Right renal cortex interstitium (tissue), 3 donors: Measurements from ENCODE around the gene INHA. TPM values are rescaled to one million over a fixed set of nuclear protein-coding genes. Genes with fewer than 3 reads are reported as not detected.
A peak's percentile ranks its signal among the peaks of the same experiment; 100 is the strongest.

Experiments
- DNase-seq, 3 donors: peaks; one replicate each; pipeline ENCODE4 v3.0.0-alpha.2; 2013; ENCODE audit warnings: low read depth in 3 of 3, low spot score in 2 of 3
- polyA plus RNA-seq, 3 donors: library from polyadenylated mRNA; unstranded; fragments of 120-200 nt; gene quantifications; one replicate each; pipeline ENCODE4 v1.2.1, GENCODE V29; 2013; ENCODE audit not compliant: insufficient read length in 3 of 3

The INHA gene
- polyA plus RNA-seq, 3 donors = 0.46 to 0.90 (median 0.72) TPM

DNA sequence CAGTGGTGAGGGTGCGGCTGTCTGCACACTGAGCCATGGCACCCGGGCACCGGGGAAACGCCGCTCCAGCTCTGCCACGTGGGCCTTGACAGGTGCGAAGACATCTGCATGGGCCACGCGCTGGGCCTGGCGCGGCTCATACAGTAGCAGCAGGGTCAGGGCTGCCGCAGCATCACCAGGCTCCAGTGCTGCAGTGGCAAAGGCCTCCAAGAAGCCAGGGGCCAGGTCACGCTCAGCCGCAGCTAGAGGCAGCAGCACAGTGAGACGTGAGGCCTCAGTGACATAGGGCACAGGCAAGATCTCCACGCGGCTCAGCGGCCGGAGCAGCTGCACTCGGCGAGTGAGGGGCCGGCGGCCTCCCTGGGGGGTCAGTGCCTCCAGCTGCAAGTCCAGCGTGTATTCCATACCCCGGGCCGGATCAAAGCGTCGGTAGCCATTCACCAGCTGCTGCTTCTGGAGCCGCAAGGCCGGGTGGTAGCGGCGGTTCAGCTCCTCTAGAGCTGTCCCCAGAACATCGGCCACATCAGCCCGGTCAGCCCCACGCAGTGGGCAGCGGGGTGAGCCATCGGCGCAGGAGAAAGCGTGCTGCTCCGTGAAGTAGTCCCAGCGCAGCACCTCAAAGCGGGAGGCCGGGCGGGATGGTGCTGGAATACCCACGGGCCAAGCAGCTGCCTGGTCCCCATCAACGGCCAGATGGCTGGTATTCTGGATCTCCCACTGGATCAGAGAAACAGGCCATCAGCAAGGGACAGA, 32.0 kb upstream of the INHA start:
- no peak for DNase-seq

DNA sequence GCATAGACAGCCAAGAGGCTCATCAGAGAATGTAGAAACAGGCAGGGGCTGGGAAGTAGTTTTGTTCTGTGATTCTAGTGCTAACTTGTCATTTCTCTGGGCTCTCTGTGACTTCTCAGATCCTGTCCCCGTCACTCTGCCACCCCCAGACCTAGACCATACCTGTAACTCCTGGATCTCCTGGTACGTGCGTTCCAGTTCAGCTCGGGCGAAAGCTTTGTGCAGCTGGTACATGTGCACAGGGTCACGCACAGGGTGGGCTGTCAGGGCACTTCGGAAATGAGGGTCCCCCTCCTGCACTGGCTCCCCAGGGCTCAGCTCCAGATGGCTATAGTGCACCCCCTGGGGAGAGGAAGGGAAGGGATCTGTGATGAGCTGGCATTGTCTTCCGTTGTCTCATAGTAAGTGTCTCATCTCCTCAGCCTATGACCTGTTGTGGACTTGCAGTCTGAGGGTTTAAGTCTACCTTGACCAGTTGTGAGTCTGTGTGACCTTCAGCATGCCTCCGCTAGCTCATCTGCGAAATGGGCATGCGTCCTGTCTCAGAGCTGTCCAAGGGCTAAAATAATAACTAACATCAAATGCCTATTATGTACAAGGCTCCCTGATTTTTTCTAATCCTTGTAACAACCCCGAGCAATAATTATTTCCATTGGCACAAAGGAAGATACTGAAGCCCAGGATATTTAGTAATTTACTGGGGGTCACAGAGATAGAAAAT, 31.2 kb upstream of the INHA start:
- DNase-seq = no peak

DNA sequence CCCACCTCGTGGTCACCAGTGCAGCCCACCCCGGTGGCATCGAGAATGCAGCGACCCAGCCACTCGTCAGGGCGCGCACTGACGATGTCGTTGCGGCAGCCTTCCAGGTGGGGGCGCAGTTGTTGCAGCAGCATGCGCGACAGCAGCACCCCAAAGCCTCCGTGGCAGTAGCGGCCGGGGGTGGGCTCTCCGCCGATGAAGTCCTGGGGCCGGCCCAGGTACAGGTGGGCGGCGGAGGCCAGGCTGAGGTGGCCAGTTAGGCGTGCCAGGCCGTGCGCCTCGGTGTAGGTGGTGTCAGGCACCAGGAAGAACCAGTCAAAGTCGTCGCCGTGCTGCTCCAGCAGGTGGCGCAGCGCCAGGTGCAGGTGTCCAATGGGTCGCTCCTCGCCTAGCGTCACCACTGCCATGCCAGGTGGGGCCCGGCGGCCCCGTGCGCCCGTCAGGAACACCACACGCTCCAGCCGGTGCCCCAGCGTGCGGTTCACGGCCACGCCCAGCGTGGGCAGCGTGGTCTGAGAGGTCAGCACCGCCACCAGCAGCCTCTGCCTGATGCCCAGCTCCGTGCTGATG, 30.4 kb upstream of the INHA start:
- DNase-seq = peak in 1 of 3 donors; percentile 74

DNA sequence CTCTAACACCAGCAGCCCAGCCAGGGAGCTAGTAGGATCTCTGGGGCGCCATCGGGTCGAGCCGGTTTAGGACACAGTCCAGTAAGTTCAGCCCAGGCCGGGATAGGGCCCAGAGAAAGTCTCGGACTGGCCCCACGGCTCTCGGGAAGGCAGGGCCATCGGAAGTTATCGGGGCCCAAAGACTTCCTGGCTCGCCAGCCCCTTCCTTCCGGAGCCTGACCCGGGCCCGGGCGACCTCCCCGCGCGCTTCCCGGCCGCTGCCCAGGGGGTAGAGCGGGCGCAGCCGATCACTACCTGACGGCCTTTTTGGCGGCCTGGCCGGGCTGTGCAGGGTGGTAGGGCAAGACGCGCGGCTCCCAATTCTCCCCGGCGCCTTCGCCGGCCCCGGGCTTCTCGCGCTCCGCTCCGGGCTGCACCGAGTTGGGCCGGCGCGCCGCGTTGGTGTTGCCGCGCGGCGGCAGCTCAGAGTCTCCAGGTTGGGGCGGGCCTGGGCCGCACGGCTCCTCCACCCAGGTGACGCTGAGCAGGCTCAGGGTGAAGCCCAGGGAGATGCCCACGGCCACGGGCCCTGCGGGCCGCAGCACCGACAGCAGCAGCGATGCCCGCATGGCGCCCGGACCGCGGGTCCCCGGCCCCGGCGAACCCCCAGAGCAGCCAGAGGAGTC, 29.0 kb upstream of the INHA start:
- no peak for DNase-seq

DNA sequence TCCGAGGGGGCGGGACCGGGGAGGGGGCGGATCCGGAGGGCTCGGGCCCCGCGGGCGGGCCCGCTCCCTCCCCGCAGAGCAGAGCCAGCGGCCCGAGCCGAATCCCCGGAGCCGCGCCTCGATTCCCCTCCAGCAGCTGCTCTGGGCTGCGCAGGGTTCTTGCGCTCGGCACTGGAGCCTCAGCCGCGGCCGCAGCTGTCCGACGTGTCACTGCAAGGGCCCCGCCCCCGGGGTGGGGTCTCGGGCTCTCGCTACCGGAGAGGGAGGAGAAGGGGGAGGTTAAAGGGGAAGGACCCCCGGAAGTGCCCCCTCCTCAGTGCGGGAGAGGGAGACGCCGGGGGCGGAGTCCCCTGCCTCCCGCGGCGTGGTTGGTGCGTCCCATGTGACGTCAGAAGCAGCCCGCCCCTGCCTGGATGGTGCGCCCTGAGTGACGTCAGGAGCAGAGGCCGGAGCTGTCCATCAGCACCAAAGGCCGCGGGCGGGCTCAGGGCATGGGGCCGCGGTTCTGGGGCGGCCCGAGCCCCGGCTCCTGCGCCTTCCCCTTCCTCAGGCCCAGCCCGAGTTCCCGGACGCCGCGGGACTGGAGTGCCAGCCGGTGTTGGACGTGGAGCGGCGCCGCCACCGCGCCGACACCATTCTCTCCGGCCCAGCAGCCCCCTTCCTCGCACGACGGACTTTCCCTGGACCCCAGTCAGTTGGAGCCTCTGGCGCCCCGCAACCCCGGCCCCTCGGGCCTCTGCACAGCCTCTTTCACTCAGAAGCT, 28.3 kb upstream of the INHA start, which contains the start of the genes CHPF and TMEM198:
Gene CHPF (minus strand): TSS at position 214 of the 763 bp plus-strand sequence. CDS start 271 bp downstream, outside the sequence.
Gene TMEM198 (plus strand): TSS at position 433 of the 763 bp plus-strand sequence. CDS start 700 bp downstream, outside the sequence.
- DNase-seq = peak; percentile 92 to 98 (median 96)

DNA sequence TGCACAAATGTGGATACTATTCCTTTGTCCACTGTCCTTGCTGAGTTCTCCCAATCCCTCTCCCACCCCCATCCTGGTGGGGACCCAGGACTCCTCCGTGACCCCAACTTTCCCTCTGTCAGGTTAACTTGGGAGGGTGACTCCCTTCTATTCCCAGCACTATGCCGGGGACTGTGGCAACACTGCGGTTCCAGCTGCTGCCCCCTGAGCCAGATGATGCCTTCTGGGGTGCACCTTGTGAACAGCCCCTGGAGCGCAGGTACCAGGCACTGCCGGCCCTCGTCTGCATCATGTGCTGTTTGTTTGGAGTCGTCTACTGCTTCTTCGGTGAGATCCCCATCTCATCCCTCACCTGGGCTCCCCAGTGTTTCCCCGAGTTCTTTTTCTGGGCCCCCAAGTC, 27.5 kb upstream of the INHA start:
- DNase-seq = no peak

DNA sequence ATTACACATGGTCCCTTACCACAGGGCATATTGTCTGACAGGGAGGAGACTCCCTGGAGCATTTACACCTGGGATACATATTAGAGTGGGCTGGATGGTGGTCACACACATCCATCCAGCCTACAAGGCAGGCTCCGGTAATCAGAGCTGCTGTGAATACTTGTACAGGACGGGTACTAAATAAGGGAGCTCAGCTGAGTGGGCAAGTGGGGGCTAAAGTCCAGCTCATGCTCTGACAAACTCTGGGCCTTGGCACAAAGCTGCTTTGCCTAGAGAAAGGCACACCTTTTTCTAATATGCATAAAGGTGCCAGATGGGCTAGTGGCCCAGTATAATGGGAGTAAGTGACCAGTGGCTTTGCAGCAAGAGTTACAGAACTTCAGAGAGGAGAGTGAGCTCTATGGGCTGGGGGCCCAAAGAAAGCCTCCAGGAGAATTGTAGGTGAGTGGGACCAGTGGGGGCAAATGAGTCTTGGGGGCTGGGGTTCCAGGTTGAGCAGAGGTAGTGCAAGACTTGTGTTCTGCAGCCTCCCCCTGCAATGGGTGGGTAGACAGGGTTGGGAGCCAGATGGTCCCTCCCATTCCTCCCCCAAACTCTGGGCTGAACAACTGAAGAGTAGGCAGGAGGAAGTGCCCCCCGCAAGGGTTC, 26.7 kb upstream of the INHA start:
- no peak for DNase-seq

DNA sequence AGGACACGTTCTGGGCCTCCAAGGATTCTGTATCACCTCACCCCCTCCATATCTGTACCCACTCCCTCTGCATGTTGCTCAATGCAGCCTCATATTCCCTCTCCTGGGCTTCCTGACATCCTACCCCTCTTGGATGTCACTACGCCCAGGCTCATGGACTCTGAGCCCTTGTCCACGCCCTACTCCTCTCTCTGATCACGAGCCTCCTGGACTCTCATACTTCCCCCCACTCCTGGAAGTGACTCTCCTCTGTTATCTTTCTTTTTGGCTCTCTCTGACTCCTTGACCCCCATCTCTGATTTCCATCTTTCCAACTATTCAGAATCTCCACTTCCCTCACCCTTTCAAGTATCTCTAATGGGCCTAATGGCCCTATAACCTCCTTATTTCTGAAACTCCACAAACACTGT, 26.2 kb upstream of the INHA start:
- DNase-seq = no peak

DNA sequence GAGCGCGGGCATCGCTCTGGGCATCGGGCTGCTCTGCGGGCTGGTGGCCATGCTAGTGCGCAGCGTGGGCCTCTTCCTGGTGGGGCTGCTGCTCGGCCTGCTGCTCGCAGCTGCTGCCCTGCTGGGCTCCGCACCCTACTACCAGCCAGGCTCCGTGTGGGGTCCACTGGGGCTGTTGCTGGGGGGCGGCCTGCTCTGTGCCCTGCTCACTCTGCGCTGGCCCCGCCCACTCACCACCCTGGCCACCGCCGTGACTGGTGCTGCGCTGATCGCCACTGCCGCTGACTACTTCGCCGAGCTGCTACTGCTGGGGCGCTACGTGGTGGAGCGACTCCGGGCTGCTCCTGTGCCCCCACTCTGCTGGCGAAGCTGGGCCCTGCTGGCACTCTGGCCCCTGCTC, 24.5 kb upstream of the INHA start:
- DNase-seq = no peak

DNA sequence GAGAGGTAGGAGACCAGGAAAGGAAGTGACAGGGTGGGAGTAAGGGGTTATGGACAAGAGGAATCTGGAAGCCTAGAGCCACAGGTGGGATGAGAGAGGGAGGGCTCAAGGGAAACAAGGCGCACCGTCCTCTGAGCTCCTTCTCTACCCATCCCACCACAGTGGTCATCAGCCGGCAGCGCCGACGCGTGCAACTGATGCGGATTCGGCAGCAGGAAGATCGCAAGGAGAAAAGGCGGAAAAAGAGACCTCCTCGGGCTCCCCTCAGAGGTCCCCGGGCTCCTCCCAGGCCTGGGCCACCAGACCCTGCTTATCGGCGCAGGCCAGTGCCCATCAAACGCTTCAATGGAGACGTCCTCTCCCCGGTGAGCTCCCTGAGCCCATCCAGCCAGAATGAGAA, 23.1 kb upstream of the INHA start:
- no peak for DNase-seq

DNA sequence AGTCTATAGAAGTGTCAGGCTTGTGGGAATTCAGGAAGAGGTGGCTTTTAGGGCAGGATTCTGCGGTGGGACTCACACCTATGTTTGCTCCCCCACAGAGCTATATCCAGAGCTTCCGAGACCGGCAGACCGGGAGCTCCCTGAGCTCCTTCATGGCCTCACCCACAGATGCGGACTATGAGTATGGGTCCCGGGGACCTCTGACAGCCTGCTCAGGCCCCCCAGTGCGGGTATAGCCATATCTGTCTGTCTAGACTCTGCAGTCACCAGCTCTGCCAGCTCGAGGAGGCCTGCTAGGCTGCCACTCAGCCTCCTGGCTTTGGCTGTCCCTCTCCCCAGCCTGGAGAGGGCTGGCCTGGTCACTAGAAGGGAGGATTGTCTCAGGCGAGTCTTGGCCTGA, 22.5 kb upstream of the INHA start:
- no peak for DNase-seq

DNA sequence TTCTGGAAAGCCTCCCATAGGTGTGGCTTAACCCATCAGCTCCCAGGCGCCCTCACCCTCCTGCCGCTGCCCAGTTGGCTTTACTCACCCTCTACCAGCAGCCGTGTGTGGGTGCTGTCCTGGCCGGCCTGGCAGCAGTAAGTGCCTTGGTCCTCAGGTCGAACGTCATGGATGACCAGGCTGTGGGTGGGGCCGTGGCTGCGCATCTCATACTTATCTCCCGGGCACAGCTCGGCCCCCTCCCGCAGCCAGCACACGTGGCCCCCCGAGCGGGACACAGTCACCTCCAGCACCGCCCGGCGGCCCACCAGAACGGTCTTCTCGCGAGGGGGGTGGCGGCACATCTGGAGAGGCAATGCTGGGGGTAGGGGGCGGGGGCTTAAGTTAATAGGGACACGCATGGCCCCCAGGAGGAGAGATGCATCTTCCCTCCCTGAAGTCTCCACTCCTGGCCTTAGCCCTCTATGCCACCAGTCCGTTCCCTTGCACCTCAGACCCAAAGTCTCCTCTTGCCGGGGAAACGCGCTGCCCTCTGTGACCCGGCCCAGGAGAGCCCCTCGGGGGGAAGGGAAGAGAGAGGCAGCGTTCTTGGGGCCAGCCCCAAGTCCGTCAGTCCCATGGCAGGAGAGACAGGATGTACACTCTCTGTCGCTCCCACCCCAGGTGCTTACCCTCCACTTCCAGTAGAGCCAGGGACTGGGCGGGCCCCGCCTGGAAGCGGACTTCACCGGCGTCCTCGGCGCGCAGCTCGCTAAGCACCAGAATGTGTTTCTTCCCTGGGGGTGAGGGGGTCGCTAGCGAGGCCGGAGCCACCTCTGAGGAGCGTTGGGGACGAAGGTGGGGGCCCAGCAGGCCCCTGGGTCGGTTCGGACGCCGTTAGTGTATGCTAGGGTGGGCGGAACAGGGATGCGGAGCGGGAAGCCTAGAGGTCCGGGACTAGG, 20.4 kb upstream of the INHA start:
- DNase-seq = no peak

DNA sequence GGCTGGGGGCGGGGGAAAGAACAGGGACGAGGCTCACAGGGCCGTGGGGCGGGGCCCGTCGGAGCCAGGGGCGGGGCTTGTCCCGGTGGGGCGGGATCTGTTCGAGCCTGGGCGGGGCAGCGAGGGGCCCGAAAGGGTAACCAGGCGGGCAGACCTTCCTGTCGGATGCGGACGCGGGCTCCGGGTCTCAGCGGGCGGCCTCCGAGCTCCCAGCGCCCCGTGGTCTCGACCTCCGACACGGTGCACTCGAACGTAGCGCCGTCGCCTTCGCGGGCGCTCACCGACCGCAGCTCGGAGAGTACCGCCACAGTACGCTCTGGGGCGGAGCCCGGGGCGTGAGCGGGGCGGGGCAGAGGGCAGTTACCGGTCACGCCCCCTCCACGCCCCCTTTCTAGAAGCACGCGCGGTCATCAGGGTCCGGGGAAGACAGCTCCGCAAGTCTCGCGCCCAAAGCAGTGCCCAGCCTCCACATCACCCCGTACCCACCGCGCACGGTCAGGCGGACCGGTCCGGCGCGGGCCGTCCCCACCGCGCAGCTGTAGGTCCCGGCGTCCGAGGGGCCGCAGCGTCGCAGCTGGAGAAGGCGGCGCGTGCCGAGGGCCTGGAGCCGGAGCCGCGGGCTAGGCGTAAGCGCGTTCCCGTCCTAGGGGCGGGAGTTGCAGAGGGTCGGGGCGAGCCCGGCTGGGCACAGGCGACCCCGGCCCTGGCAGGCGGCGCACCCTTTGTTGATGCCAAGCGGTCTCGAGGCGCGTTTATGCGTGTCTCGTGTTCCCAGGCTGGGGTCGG, 19.5 kb upstream of the INHA start:
- peak in 1 of 3 donors; percentile 76 for DNase-seq

DNA sequence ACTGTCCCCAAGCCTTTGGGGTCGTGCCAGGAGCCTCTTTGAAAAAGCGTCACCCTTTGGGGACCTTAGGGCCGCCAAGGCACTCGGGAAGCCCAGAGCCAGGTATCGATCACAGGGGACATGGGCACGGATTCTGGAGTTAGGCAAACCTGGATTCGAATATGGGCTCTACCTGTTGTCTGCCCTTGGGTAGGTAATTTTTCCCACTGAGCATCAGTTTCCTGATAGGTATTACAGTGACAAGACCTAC, 19.0 kb upstream of the INHA start:
- no peak for DNase-seq

DNA sequence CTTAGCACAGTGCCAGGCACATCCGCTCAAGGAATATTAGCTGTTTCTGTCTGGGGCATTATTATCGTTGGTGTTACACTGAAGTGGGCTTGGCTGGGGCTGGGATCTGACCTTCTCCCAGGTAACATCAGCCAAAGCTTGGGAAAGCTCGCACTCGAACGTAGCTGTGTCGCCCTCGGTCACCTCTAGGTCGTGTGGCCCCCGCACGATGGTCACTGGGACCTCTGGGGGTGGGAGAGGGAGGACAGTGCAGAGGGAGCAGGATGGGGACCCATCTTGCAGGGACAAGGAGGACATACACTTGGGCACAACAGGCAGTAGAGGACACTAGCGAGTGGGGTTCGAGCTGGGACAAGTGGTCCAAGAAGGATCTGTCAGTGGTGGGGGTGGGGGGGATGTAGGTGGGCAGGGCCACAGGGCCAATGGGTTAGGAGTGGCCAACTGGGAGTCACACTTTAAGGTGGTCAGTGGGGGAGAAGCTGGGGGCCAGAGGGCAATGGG, 18.6 kb upstream of the INHA start:
- DNase-seq = no peak

DNA sequence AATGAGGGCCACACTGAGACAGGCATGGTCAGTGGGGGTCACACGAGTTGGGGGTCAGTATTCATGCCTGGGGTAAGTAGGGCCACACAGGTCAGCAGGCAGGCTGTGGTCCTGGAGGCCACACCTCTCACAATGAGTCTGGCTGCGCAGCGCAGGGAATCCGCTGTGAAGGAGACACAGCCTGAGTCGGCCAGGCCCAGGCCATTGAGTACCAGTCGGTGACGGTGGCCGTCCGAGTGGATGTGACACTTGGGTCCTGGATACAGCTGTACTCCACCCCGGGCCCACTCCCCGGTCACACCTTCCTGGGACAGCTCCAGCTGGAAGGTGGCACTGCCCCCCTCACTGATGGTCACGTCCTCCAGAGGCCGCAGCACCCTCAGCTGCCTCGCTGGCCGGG, 17.8 kb upstream of the INHA start:
- DNase-seq = no peak

DNA sequence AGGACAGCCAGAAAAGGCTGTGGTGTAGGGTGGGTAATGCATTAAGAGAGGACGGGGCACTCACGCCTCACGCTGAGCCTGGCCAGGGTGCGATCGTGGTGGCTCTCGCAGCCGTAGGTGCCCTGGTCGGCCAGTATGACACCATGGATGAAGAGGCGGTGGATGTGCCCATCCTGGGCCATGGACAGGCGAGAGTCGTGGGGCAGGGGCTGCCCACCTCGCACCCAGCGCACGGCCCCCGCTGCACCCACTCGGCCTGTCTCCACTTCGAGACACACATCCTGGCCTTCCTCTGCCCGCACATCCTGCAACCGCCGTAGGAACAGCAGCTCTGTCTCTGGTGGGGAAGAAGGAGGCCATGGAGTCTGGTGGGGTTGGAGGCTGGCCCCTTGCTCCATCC, 16.2 kb upstream of the INHA start:
- no peak for DNase-seq

DNA sequence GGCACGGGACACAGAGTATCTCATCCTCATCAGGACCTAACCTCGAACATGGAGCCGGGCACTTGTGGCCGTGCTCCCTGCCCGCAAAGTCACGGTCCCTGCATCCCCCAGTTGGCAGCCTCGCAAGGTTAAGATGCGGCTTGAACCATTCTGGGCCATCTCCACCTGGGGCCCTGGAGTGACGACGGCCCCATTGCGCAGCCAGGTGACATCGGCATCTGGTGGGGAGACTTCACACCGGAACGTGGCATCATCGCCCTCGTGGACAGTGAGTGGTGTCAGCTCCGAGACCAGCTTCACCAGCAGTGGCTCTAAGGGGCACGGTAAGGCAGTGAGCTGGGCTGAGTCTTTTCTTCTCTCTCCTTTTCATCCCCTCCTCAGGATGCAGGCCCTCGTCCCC, 15.7 kb upstream of the INHA start:
- no peak for DNase-seq
